GM19463 (cell line): Measurements from ENCODE around the gene C10orf67.
"Not testable (repeated sequence)": the region's sequence is repeated elsewhere in the genome, so short reads cannot be mapped to it uniquely, and the experiment has no call there.

ENCODE experiments used
- ATAC-seq: cut with Tn5 transposase; IDR thresholded peaks from one replicate; pipeline ENCODE4 v1.9.1; 2021; ENCODE audit warnings: mild to moderate bottlenecking, moderate library complexity; ENCODE audit not compliant: unreplicated experiment

The C10orf67 gene

DNA sequence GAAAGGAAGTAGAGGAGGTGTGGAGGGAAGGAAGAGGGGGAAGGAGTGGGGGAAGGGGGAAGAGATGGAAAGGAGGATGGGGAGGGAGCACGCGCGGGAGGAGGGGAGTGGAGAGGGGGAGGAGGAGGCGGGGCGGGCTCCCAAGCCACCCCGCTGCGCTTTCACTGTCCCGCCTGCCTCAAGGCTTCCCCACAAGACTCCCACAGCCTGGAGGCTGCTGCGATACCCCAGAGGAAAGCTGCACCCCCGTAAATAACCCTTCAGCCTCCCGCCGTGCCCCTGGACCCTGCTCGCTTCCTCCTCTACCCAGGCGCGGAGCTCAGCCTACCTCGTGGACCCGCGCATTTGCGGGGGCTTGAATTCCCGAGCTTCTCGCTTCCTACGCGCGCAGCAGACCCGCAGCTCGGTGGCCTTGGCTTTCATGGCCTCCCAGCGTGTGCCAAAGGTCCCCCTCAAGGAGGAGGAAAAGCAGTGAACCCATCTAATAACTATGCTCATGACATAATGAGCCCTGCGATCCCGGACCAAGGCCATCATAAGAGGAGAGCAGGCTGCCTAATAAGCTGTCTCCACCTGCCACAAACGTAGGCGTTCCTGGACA lies at the start of gene C10orf67:
Gene C10orf67 (minus strand): TSS at position 557 of the 601 bp plus-strand sequence. CDS start 23 bp downstream, at position 534.
- no peak for ATAC-seq

DNA sequence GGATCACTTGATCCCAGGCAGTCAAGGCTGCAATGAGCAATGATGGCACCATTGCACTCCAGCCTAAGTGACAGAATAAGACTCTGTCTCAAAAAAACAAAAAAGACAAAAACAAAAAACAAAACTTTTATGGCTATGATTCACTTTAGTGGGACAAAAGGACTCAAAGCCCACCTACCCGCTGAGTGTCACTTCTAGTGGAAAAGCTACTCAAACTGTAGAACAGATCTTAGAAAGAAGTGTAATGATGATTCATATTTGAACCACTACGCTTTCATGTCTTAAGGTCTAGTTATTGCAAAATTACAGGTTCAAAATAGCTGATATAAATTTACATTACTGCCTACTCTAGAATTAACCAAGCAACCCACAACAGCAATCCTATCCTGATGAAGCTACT lies 47.2 kb upstream of the C10orf67 start:
- ATAC-seq, result no peak

- no peak for ATAC-seq
Measured at GRCh38 chr10:23390809-23391208, 46.2 kb upstream of the C10orf67 start.

GRCh38 chr10:23390408-23390807 lies 45.8 kb upstream of the C10orf67 start:
- not testable (repeated sequence) for ATAC-seq

GRCh38 chr10:23387516-23387915 lies 42.9 kb upstream of the C10orf67 start:
- ATAC-seq, result not testable (repeated sequence)

GRCh38 chr10:23386052-23386451 lies 41.5 kb upstream of the C10orf67 start:
- no peak for ATAC-seq

- no peak for ATAC-seq
Measured at GRCh38 chr10:23384364-23384763, 39.8 kb upstream of the C10orf67 start.

- no peak for ATAC-seq
Measured at GRCh38 chr10:23383637-23384036, 39.0 kb upstream of the C10orf67 start.

DNA sequence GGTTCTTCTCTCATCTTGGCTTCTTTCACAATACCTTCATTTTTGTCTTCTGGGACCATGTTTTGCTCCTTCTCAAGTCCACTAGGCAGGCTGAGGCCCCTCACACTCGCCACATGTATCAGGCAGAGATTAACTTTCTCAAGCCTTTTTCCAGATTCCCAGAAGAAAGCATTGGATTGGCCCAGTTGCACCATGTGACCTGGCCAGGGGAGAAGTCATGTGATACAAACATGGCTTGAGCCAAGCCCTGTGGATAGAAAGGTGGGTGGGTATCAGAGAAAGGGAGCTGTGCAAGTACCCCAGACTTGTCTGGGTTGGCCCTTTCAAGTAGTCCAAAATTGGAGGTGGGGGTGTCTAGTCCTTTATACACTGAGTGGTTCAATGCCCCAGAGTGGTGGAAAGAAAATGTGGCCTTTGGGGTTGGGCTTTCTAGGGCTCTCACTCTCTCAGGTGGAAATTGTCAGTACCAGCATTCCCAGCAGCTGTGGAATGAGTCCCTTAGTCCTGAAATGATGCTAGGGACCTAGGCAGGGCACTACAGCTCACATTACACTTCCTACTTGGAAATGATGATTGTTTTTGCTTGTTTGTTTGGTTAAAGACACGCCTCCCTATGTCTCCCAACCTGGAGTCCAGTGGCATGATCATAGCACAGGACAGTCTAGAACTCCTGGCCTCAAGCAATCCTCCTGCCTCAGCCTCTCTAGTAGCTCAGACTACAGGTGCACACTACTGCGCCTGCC lies 36.9 kb upstream of the C10orf67 start:
- no peak for ATAC-seq

DNA sequence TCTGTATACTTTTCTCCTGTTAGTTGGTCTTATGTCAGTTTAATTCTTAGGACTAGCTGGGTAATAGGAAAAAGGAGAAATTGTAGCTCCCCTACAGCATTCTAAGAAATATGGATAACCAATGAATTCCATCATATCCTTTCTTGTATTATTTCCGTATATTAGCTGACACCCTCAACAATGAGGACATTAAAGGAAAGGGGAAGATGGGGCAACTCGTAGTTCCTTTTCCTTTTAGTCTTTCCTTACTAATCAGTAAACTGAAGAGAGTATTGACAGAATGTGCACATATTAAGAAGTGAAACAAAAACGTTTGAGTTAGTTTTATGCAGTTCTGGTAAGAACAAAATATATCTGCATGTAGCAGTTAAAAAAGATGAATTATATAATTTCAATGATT lies 35.1 kb upstream of the C10orf67 start:
- no peak for ATAC-seq

- ATAC-seq, result no peak
Measured at GRCh38 chr10:23376229-23376655, 31.6 kb upstream of the C10orf67 start.

DNA sequence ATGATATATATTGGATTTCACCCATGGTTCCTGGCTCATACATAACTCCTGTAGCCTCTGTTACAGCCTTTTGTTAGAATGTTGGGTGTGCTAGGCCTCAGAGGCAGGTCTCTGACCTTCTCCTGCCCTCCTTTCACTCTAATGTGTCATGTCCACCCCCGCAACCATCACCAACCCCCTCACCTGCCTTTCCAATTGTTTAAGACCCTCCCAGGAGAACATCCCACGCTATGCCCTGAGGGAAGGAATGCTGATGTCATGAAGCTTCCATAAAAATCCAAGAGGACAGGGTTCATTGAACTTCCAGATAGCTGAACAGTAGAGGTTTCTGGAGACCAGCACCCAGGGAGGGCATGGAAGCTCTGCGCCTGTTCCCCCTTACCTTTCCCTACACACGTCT lies 30.8 kb upstream of the C10orf67 start:
- no peak for ATAC-seq

DNA sequence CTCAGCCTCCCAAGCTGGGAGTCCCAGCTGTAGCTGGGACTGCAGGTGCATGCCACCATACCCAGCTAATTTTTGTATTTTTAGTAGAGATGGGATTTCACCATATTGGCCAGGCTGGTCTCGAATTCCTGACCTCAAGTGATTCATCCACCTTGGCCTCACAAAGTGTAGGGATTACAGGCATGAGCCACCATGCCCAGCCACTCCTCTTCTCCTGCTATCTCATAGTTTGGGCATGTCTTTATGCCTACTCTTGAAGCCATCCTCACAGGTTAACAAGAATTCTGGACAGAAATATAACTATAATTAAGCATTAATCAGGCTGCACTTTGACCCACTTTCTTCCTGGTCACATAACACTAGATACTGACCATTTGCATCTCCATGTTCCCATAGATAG lies 28.6 kb upstream of the C10orf67 start:
- ATAC-seq, result no peak

DNA sequence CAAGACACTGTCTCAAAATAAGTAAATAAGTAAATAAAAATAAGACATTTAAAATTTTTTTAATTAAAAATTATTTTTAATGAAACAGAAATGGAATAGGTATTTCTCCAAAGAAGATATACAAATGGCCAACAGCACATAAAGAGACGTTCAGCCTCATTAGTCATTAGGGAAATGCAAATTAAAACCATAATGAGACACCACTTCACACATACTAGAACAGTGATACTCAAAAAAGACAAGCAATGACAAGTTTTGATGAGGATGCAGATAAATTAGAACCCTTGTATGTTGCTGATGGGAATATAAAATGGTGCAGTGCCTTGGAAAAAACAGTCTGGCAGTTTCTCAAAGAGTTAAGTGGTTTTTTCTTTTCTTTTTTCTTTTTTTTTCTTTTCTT lies 26.5 kb upstream of the C10orf67 start:
- no peak for ATAC-seq

DNA sequence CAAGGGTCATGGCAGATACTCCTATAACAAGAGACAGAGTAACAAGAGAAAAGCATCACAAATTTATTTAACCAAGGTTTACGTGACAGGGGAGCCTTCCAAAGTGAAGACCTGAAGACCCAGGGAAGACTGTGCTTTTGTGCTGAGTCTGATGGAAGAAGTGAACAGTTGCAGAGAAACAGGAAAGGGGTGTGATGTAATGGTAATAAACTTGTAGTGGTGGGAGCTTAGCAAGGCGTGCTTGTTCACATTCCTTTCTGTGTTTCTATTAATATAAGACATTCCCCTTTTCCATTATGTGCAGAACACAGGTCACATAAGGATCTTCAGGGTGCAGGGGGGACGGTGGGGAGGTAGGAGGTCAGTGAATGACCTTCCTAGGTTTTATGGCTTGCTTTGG lies 25.5 kb upstream of the C10orf67 start:
- no peak for ATAC-seq

DNA sequence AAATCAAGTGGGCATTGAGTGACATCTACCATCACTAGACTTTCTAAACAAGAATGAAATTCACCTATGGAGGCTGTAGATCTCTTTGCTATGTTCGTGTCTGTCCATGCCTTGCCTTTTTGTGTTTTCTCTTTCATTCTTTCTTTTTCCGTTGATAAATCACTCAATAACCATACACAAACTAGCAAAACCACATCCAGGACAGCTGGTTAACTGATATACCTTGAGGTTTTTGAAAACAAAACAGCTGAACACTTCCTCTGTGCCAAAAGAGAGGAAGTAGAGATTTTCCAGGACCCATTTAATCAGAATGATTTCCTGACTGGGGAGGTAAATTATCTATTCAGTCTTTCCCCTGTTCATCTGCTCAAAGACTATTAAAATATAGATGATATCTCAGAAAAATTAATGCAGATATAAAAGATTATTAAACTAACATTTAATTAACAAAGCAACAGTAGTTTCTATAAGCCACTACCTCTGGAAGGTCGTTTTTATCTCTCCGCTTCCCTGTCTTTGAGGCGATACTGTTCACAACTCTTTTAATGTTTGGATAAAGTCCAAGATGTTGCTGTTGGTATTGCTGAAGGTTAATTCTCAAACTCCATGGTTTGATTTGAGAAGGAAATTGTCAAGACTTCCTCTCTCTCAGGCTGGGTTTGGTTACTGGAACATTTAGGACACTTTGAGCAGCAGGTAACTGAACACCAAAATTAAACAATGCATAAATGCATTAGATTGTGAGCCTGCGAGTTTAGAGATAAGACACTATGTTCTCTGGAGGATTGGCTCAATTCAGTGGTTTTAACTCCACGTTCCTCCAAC lies 24.4 kb upstream of the C10orf67 start:
- peak; percentile 71 for ATAC-seq

DNA sequence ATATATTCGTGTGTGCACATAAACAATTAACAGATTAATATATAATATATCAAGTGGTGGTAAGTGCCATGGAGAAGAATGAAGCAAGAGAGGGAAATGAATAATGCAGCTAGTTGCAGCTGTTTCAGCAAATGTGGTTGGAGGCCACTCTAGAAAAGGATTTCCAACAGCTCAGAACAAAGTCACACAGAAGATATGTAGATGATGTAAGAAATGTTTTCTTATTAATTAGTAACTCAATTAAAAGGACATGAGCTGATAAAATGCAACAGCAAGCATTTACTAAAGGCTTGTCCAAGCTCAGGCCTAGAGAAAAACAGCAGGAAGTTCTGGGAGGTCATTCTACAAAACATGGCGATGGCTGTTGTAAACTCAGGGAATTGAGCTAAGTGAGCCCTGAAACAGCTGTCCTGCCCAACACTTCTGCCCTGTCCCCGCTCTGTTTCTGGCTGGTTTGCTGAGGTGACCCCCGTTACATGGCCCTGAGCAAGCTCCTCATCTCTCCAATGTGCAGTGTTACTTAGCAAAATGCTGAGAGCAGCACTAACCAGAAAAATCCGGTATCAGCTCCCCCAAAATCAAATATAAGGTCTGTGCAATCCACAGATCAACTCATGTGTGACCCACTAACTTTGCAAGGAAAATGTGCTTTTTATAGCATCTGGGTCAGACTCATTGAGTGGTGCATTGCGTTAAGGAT lies 23.4 kb upstream of the C10orf67 start:
- no peak for ATAC-seq

- ATAC-seq, result peak; percentile 27
Measured at GRCh38 chr10:23365417-23366030, 20.9 kb upstream of the C10orf67 start.

DNA sequence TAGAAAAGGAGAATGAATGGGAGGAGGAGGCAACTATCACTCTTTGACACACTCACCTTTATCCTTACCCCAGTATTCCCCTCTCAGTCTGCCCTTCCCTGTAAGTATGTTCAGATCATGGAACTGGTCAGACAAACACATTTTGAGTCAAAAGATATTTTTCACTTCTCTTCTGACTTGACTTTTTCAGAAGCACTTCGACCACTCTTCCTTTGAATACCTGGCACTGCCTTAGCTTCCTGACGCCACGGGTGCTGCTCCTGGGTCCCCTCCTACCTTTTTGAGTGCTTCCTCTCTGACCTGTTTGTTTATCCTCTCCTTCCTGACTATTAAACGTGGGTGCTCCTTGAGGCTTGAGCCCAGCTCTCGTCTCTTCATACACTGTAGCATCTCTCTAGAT lies 19.8 kb upstream of the C10orf67 start:
- no peak for ATAC-seq

GRCh38 chr10:23363793-23364135 lies 19.2 kb upstream of the C10orf67 start:
- no peak for ATAC-seq
